Activated T-cell treated with anti-CD3 and anti-CD28 coated beads, Interleukin-2, amount 50 U/mL, for 1 hour (primary cell): Measurements from ENCODE around the gene PRSS12.
A peak's percentile ranks its signal among the peaks of the same experiment; 100 is the strongest.
"Not testable (repeated sequence)": the region's sequence is repeated elsewhere in the genome, so short reads cannot be mapped to it uniquely, and the experiment has no call there.

Source experiments
- DNase-seq: peaks from one replicate; pipeline ENCODE4 v3.0.0-alpha.2; 2020

The PRSS12 gene

DNA sequence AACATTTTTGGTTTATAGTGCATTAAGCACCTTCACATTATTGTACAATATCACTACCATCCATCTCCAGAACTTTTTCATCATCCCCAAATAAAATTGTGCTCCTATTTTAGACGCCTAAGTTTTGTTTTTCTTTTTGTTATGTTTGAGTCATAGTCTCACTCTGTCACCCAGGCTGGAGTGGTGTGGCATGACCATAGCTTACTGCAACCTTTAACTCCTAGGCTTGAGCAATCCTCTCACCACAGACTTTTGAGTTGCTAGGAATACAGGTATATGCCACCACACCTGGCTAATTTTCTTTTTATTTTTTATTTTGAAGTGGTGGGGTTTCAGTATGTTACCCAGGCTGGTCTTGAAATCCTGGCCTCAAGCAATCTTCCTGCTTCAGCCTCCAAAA, 33.9 kb downstream of the PRSS12 start:
- no peak for DNase-seq

DNA sequence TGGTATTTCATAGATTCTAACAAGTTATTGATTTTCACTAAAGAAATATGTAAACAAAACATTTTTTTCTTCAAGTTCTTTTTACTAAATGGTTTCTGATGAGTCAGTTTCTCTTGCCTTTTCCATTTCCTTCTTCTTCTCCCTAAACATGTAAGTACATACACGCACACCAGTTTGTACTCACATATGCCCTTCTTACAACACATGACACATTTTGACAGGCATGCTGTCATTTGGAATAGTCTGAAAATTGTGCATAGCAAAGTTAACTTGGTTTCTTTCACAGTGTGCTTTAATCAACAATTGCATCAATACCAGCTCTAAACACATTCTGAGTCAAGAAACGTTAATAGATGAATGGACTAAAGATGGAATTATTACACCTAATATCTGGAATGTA, 35.1 kb downstream of the PRSS12 start:
- no peak for DNase-seq

DNA sequence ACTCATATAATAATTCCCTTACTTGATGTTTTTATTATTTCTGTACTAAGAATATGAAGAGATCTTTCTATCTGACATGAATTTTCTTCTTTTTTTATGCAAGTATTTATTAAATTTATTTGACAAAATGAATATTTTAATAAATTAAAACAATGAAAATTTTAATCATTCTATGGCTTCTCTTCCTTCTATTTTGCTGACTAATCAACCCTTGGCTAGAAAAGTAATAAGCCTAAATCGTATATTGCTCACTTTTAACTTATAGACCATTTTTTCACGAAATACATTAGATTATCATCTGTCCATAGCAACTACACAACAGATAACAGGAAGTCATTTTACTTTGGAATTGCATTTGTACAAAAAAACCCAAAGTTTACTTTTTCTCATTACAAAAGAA, 38.6 kb downstream of the PRSS12 start:
- no peak for DNase-seq

DNA sequence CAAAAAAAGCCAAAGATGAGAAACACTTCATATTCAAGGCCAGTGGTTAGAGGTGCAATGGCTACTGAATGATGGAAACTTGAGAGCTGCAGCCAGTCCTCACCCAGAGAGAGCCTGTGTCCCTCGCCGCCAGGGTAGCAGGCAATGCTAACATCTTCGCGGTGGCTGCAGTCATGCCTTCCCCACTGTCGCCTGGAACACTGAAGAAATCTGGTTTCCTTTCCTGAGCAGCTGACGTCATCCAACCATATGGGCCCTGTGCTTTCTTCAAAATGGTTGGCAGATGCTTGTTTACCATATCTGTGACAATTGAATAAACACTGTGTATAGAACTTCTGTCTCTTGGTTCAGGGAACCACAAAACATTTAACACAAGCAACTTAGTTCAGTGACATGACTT, 39.7 kb downstream of the PRSS12 start:
- DNase-seq: no peak

DNA sequence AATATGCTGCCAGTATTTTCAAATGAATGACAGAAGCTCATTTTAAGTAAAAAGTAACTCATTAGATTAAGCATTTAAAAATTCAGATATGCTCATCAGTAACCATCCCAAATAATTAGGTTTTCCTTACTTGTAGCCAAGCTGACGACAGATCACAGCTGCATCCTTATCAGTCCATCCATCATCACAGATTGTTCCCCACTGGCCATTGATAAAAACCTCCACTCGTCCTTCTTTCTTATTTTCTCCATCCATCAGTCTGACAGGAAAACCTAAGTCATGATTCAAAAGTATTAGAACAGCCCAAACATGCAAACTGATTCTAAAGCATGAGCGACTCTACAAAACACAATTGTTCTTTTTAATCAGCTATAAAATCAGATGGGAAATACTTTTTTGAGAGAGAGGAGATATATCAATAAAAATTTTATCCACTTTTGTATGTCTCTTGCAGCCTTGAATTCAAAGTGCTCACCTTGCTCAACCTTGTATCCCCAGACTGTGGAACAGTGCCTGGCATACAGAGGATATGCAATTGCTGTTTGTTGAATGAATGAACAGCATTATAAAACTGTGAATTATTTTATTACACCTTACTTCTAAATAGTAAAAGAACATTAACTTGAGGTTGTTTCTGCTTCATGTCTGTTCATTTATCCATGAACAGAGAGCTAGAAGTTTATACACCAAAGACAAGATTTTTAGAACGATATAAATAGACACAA, 44.3 kb downstream of the PRSS12 start:
- DNase-seq: no peak

DNA sequence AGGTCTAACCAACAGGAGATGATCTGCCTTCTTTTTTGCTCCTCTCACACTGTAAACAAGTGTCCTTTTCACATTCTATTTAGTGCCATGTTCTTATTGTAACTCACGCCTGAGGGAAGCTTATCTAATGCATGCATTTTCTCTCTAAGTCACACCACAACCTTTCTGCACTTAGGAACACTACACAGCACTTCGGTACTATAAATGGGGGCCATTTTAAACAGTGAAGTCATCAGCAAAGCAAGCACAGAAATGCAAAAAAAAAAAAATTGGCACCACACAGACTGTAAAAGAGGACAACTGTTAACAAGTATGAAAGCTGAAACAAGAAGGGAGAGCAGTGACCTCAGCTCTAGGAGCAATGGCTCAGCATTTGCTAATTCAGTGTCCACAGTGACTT, 45.2 kb downstream of the PRSS12 start:
- DNase-seq: no peak

DNA sequence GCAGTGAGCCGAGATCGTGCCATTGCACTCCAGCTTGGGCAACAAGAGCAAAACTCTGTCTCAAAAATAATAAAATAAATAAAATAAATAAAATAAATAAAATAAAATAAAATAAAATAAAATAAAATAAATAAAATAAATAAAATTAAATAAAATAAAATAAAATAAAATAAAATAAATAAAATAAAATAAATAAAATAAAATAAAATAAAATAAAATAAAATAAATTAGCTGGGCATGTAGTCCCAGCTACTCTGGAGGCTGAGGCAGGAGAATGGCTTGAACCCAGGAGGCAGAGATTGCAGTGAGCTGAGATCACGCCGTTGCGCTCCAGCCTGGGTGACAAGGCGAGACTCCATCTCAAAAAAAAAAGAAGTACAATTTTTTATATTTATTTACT, 53.2 kb downstream of the PRSS12 start:
- DNase-seq: not testable (repeated sequence)

DNA sequence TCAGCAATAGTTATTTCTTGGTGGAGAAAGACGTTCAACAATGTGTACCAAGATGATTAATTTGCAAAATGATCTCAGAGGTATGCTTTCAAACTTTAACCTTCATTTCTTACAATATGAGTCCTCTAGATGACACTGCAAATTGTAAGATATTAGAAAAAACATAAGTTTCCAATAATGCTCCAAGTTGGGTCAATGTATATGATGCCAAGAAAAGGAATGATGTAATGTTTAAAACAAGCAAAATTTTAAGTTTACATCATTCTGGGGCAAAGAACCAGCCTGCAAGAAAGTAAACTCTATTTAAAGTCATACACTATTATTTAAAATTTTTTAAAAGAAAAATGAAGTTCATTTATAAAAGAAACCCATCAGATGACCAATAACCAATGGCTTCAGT, 56.1 kb downstream of the PRSS12 start:
- no peak for DNase-seq

DNA sequence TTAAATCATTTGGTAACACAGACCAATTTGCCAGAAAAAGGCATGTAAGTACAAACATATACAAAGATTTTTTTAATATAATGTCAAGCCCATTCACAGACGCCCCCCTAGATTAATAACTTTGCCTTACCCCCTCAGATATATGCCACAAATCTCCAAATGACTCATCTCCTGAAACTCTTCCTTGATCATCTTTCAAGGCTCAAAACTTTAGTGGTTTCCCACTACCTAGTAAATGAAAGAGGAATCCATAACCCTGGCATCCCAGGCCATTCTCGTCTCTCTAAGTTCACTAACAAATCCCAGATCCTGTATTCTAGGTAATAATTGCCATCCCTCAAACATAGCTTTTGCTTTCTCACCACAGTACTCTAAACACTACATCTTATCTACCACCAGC, 61.9 kb downstream of the PRSS12 start:
- DNase-seq: no peak

DNA sequence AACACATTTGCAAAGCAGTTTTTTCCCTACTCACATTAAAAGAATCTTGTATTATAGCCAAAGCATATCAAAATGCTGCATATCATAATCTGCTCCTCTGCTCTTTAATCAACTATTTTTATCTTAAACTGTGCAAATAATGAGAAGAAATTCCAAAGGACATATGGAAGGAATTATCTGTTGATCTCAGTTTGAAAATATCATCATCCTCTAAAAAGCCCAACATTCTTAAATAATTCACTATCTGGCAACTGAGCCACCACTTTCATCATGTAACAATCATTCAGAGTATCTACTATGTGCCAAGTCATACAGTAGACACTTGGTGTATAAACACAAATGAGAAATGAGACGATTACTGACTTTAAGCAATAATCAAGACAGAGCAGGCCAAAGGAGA, 63.0 kb downstream of the PRSS12 start:
- no peak for DNase-seq

DNA sequence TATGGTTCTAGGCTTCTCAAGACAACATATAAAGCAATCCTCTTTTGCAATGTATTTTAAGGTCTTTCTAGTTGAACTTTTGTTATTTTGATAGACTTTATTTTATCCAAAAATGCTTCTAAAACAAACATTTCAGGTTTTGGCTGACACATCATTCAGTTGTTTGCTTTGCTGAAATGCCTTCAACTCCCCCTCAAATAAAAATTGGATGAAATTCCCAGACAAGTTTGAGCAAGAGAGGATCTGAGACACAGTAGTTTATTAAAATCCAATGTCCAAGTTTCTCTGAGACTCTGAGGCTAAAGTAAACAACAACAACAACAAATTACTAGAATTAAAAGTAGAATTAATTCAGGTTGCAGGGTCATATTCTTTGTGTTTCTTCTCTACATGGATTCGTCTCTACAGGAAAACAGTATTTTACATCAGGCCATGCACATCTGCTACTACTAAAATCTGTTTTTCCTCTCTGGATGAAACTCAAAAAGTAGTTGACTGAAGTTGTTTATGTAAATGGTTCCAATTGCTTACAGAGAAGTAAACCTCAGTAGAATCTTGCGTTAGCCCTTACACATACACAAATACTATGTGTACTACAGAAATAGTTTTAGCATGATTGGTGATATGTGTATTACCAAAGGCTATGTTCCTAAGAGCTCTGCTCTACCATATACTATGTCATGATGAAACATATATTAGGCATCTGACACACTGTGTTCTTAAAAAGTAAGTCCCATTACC, 64.9 kb downstream of the PRSS12 start:
- DNase-seq: no peak

DNA sequence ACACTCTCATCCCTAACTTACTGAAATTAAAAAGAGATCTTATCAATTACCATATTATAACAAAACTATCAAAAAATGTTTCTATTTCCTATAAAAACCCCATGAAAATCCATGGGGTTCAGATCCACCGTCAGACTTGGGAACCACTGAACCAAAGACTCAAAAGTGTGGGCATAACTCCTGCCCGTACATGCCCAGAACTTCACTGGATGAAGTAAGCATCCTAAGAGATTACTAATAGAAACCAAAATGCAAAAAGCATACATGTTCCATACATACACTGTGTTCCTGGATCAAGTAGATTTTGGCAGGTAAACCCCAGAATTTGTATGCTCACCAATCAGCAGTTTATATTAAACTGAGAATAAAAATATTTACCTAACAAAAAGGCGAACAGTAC, 66.1 kb downstream of the PRSS12 start:
- DNase-seq: no peak

DNA sequence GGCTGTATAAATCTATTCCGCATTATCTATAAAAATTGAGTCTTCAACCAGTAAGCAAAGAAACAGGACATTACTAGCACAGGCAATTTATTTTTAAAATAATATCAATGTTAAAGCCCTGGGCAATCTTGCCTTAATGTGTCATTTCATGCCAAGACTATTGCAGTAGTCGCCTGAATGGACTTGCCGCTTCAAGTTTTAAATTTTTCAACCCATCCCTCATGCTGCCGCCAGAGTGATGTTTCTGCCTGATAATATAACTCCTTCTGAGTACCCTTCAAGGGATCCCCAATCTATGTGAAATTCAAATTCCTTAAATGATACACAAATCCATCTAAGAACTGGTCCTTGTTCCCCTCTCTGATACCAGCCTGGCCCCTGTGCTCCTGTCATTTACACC, 66.9 kb downstream of the PRSS12 start:
- no peak for DNase-seq

DNA sequence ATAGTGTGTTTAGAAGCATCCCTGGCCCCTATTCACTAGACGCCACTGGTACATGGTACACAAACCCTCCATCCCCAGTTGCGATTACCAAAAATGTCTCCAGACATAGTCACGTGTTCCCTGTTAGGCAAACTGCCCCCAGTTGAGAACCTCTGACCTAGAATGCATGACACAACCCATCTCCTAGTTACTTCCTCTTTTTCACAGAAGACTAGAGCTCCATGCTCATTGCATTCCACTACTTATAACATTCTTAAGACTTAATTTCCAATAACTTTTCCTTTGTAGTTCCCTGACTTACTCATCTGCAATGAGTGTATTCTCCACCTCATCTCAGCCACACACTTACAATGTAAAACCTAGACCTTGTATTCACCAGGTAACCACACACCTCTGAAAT, 68.6 kb downstream of the PRSS12 start:
- DNase-seq: no peak

DNA sequence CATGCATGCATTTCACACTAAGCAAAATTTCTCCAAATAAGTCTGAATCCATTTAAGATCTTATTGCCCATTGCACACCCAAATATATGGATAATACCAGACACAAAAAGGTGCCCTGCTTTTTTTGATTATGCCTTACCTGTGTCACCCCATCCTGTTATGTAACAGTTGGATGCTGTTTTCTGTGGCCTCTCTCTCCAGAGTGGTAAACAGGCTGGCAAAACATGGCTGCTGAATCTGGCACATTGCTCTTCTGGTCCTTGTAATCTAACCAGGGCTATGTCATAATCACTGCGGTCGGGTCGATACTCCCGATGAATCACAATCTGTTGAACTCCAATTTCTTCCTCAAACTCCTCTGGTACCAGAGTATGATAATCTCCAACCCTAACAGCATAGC, 70.1 kb downstream of the PRSS12 start:
- no peak for DNase-seq

DNA sequence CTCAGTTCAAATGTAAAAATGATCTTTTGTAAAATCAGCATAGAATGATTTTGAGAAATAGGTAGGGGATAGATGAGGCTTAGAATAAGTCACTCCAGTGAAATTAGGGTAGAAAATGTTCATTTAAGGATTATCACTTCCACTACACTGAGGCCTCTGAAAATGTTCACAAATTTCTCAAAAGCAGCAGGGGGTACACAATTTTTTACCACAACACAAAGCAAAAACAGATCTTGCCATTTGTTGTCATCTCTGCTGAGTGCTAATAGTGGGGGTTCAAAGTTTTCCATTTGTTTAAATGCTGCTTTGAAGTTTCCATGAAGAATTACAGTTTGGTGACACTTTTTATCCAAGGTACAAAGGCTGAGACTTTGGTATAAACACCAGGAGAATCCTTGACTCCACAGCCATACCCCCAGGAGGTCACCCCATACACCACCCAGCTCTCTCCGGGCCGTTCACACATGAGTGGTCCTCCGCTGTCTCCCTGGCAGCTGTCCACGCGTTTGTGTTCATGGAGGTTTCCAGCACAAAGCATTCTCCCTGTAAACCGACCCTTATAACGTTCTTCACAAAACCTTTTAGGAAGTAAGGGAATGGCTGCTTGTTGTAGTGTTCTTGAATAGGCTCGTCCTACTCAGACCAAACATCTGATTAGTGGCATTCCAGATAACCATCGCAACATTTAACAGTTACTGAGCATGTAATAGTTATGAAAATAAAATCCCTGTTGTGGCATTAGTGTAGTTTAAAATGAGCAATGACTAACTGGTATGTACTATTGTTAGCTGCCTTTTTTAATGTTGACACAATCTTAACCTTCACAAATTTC, 71.0 kb downstream of the PRSS12 start:
- DNase-seq: no peak

DNA sequence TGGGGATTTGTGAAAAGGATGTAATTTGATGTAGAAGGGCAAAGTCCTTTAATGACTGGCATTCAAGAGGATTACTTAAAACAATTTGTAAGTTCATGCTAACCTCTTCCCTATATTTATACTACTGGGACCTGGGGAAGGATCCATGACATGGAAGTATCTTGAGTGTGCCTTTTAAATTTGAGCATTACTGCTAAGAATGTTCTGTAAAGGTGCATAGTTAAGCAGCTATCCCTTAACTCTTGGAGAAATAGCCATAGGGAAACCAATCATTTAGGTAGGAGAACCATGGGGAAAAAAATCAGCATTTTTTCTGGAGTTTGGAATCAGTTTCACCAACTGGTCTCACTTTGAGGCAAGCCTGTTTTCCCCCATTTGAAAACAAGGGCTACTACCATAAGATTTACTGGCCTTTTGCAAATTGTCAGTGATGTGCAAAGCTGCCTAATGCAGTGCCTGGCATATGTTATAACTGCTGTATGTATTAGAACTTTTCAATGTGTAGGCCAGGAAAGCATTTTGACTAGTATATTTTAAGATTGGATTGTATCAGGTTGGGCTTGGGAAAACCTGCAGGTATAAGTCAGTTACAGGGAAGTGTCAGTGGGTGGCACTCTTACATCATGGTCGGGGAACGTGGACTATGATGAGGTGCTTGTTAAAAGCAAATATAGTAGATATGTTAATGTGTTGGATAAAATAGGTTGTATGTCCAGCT, 72.1 kb downstream of the PRSS12 start:
- no peak for DNase-seq

DNA sequence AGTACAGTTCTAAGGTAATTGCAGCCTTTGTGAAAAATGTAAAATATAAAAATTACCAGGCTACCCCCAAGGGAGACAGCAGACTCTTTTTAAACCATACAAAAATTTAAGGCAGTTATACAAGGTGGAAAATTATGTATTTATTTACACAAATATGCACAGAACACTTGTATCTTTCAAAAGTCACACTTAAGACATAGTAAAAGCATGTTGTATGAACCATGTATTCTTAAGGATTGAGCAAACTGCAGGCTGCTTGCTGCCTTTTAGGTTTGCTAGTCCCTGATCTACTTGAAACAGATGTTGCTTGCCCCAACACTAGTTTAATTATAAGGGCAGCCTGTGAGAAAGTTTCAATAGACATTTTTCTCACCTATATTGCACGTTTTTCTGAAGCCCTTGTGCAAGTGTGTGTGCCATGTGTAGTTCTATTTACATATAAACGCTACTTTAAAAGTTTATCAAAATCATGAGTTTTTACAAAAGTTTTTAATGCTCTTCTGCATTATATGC, 72.8 kb downstream of the PRSS12 start:
- DNase-seq: no peak

DNA sequence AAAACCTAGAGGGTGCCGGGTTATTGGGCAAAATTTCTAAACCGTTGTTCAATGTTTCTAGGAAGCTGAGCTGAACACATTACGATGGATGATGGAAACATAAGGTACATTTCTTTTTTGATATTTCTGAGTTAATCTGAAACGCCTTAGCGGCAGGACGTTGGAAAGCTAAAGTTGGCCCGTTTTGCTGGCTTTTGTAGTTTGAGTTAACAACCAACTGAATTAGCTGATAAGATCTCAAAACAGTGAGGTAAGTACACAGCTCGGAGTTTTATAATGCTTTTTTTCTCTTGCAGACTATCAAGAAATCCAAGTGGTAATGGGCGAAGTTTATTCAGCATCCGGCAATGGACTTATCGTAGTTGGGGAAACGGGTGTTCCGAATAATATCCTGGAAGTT, 73.5 kb downstream of the PRSS12 start:
- DNase-seq: no peak

DNA sequence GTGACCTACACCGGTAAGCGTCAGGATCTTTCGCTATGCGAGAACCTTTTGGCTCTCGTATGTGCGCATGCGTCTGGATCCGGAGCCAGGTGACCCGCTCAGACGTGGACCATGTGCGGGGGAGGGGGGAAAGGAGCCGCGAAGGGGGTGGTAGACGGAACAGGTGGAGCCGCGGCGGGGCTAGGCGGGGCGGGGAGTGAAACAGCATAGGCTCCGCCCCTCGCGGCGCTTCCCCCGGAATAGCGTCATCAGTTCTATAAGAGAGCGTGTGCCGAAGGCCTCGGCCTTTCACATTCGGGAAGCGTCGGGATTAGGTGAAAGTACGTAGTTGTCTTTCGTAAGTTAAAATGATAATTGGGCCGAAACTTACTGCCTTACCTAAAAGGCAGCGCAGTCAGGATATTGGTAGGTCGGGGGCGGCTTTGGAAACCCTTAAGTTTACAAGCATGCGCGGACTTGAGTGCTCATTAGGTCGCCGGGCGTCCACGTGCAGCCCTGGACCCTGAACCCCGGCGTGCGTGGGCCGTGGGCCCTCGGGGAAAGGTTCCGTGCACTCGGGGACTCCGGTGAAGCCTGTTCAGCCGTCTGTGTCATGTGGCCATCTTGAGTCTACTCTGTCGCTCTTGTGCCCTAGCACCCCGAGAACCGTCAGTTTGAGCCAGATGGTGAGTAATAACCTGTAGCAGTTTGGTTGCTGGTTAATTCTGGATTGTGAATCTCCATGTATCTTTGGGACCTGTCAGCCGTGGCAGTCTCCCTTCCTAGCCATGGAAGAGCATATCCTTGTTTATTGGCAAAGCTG, 74.1 kb downstream of the PRSS12 start:
- DNase-seq: peak; percentile 95

DNA sequence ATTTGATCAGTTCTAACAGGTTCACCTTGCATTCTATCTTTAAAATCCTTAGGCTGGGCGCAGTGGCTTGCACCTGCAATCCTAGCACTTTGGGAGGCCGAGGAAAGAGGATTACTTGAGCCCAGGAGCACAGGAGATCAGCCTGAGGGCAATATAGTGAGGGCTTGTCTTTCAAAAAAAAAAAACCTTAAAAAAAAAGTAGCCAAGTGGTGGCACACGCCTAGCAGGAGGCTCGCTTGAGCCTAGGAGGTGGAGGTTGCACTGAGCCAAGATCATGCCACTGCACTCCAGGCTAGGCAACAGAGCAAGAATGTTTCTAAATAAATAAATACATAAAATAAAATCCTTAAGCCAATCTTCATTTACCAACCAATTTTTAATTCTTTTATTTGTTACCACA, 75.6 kb downstream of the PRSS12 start:
- DNase-seq: no peak

DNA sequence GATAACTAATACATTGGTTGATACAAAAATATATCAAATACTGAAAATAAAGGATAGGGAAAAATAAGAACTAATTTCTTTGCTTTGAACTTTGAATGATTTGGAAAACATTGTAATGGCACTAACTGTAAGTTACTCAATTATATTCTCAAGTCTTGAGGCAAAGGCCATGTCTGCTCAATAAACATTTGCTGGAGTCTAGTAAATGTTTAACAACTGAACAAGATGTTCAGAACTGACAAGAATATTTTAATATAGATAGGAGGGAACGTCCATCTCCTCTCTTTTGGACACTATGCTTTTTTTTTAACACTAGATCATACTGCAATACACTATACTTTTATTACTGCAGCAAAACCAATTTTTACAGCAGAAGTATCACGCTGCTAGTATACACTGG, 76.2 kb downstream of the PRSS12 start:
- no peak for DNase-seq
